ENCODE measurements around the gene COX7A2L. TPM values are rescaled to one million over a fixed set of nuclear protein-coding genes. Genes with fewer than 3 reads are reported as not detected.

The COX7A2L gene
- total RNA-seq, 1 experiment from 2014 or later: 144 TPM

DNA sequence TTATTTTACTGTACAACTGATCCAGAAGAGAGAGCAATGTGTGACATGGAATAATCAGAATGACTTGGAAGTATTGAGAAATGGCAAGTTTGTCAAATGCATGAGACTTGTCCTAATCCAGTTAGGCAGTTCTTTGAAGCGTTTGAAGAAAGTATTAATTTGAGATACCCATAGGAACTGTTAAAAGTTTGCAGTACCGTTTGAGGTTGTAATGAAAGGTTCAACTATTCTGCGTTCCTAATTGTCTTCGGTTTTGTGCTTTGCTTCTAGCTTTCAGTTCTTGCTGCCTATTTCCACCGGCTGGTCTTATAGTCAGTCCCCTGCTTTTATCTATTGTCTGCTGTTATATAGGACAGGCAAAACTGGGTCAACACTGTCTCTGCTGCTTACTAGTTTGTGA, 41.8 kb downstream of the COX7A2L start:
- Histone ChIP-seq H3K9me2 (ENCODE audit: insufficient read depth) (no peaks in the 10 kb centered on the region), H3K27me3 (ENCODE audit: insufficient read depth, low read depth) (no peaks in the 10 kb centered on the region), H3K4me1 (replicated peaks; ENCODE audit: insufficient read depth) (peaks cover 13% of the 10 kb centered on the region), H3K4me2 (no peak overlapping the region), H3K4me3 (no peak overlapping the region), H4K20me1 (ENCODE audit: insufficient read depth) (no peaks in the 10 kb centered on the region), H3K79me2 (ENCODE audit: low read depth) (no peaks in the 10 kb centered on the region), H3K36me3 (ENCODE audit: low read depth) (peaks cover 31% of the 10 kb centered on the region), H2AFZ (no peak overlapping the region), H3F3A (ENCODE audit: insufficient read depth, low read depth) (peaks cover 14% of the 10 kb centered on the region), H3K9me3 (ENCODE audit: insufficient read depth, low read depth) (no peaks in the 10 kb centered on the region), H3K27ac (no peak overlapping the region)
- DNase-seq: no peak
- CTCF ChIA-PET: no interaction called here
- BruUV-seq (replicated peaks): no TSS peak
- intact Hi-C loops (cut with micrococcal nuclease; ENCODE audit: unreplicated experiment): no loop called here
- TF ChIP-seq, protein P1, sequence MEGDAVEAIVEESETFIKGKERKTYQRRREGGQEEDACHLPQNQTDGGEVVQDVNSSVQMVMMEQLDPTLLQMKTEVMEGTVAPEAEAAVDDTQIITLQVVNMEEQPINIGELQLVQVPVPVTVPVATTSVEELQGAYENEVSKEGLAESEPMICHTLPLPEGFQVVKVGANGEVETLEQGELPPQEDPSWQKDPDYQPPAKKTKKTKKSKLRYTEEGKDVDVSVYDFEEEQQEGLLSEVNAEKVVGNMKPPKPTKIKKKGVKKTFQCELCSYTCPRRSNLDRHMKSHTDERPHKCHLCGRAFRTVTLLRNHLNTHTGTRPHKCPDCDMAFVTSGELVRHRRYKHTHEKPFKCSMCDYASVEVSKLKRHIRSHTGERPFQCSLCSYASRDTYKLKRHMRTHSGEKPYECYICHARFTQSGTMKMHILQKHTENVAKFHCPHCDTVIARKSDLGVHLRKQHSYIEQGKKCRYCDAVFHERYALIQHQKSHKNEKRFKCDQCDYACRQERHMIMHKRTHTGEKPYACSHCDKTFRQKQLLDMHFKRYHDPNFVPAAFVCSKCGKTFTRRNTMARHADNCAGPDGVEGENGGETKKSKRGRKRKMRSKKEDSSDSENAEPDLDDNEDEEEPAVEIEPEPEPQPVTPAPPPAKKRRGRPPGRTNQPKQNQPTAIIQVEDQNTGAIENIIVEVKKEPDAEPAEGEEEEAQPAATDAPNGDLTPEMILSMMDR (conservative IDR thresholded peaks at IDR 0.05): no peak
- no peak for TF ChIP-seq EZH2 (IDR thresholded peaks at IDR 0.05; ENCODE audit: low read depth)
- POLR2A ChIA-PET (ENCODE audit: unreplicated experiment): no interaction called here

DNA sequence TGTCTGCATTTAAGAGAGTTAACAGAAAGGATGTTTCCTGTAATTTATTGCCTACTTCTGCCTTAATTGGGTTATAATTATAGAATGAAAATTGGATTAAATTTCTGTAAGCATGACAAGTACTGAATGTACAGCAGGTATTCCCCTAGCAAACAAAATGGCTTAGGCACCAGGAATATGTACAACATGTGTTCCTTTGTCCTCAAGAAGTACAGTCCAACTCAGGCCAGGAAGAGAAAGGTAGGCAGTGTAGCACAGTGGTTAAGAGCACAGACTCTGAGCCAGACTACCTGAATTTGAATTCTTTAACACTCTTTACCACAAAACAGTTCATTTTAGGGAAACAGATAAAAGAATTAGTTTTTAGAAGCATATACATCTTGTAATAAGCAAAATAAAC, 43.1 kb downstream of the COX7A2L start:
- H3F3A ChIP-seq (ENCODE audit: insufficient read depth, low read depth): peaks cover 17% of the 10 kb centered on the region
- H3K9me2 ChIP-seq (ENCODE audit: insufficient read depth): no peaks in the 10 kb centered on the region
- H3K4me3 ChIP-seq: no peak overlapping the region
- CTCF ChIA-PET: no interaction called here
- TF ChIP-seq, protein P1 (conservative IDR thresholded peaks at IDR 0.05): no peak
- TF ChIP-seq EZH2 (IDR thresholded peaks at IDR 0.05; ENCODE audit: low read depth): no peak
- no peak overlapping the region for H3K4me2 ChIP-seq
- H3K27ac ChIP-seq: no peak overlapping the region
- H3K36me3 ChIP-seq (ENCODE audit: low read depth): peaks cover 31% of the 10 kb centered on the region
- H3K9me3 ChIP-seq (ENCODE audit: insufficient read depth, low read depth): no peaks in the 10 kb centered on the region
- no peaks in the 10 kb centered on the region for H3K79me2 ChIP-seq (ENCODE audit: low read depth)
- no peak overlapping the region for H2AFZ ChIP-seq
- POLR2A ChIA-PET (ENCODE audit: unreplicated experiment): no interaction called here
- no TSS peak for BruUV-seq (replicated peaks)
- DNase-seq: no peak
- H4K20me1 ChIP-seq (ENCODE audit: insufficient read depth): no peaks in the 10 kb centered on the region
- peaks cover 13% of the 10 kb centered on the region for H3K4me1 ChIP-seq (replicated peaks; ENCODE audit: insufficient read depth)
- H3K27me3 ChIP-seq (ENCODE audit: insufficient read depth, low read depth): no peaks in the 10 kb centered on the region
- intact Hi-C loops (cut with micrococcal nuclease; ENCODE audit: unreplicated experiment): no loop called here

DNA sequence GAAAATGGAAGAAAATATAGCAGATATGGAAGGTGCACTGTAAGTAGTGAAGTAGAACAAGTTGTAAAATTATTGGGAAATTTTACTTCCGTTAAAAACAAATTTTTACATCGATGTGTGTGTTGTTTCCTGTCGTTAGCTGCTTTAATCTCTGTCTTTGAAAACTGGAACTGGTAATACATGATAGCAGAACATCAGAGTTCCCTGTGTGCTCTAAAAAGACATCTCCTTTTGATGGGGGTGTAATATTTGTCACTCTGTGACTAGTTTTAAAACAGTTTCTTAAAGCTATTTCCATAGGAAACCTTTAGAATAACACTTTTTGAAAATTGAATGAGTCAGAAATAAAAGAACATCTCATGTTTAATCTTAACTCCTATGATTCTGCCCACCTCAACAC, 43.5 kb downstream of the COX7A2L start:
- Histone ChIP-seq H3K4me1 (replicated peaks; ENCODE audit: insufficient read depth) (peaks cover 14% of the 10 kb centered on the region), H3K9me3 (ENCODE audit: insufficient read depth, low read depth) (no peaks in the 10 kb centered on the region), H3K4me2 (no peak overlapping the region), H3K79me2 (ENCODE audit: low read depth) (no peaks in the 10 kb centered on the region), H2AFZ (no peak overlapping the region), H3F3A (ENCODE audit: insufficient read depth, low read depth) (peaks cover 17% of the 10 kb centered on the region), H3K36me3 (ENCODE audit: low read depth) (peaks cover 31% of the 10 kb centered on the region), H3K9me2 (ENCODE audit: insufficient read depth) (no peaks in the 10 kb centered on the region), H3K27me3 (ENCODE audit: insufficient read depth, low read depth) (no peaks in the 10 kb centered on the region), H3K4me3 (no peak overlapping the region), H3K27ac (no peak overlapping the region), H4K20me1 (ENCODE audit: insufficient read depth) (no peaks in the 10 kb centered on the region)
- ChIA-PET POLR2A (ENCODE audit: unreplicated experiment) (no interaction called here), CTCF (no interaction called here)
- BruUV-seq (replicated peaks): no TSS peak
- DNase-seq: no peak
- intact Hi-C loops (cut with micrococcal nuclease; ENCODE audit: unreplicated experiment): no loop called here
- TF ChIP-seq, protein P1 (conservative IDR thresholded peaks at IDR 0.05): no peak
- TF ChIP-seq EZH2 (IDR thresholded peaks at IDR 0.05; ENCODE audit: low read depth): no peak
